Fibroblast of skin of left biceps (primary cell): Measurements from ENCODE around the gene GPR68.
"Not testable (repeated sequence)": the region's sequence is repeated elsewhere in the genome, so short reads cannot be mapped to it uniquely, and the experiment has no call there.

Experiments used
- DNase-seq, 2 experiments: peaks; one replicate each; pipeline ENCODE4 v3.0.0-alpha.2; 2013; ENCODE audit warnings: low read depth in 2 of 2

GPR68 gene

DNA sequence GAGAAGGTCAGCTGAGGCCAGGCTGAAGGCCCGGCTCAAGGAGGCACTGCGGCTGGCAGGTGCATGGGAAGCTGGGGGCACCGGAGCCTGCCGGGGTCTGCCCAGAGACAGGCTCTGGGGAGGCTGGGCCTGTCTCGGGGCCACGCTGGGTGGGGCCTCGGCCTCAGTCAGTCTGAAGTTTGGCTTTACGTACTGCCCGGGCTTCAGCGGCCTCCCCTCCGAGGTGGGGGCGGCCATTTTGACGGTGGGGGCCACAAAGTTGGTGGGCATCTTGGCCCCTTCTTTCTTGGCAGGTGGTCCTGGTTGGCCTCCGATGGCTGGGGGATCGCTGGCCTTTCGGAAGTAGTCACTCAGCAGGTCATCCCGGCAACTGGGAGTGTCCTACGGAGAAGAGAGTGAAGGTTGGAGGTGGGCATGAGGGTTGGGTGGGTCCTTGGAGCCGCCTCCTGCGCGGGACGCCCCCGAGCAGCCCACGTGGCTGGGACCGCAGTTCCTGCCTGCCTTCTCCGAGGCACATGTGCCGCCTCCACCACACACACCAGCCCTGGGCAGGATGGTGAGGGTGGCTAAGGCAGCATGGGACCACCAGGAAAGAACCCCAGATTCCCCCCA, 28.9 kb upstream of the GPR68 start:
- DNase-seq = no peak

DNA sequence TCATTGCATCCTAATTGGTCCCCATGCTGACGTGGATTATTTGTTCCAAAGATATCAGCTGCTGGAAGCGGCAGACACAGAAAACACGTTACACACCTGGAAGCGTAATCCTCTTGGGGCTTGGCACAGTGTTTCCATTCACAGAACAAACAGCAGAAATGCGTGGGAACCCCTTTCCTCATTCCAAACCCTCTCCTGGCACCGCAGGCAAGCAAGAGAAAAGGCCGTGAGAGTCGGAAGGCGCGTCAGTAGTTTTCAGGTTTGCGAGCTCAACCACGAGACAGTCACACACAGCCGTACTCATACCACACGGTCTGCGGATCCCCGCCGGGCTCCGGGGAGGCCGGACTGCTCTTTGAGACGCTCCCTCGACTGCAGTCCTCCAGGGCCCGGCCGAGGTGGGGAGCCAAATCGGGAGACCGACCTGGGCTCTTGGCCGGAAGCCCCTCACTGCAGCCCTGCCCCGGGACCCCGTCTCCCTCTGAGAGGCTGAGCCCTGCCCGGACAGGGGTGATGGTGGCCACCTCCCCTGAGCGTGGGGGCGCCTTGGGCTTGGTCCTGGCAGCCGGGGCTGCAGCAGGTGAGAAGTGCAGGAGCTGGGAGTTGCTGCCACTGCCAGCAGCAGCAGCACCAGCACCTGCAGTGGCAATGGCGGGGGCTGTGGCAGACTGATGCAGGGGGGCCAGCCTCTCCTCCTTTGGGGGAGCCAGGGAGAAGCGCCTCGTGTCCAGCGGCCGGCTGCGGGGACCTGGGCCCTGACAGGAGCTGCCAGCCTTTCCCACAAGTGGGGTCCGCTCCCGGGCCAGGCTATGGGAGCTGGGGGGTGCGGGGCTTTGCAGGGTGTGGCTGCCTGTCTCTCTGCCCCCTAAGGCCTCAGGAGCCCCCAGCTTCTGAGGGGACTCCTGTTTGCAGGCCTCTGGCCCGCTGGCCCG, 28.1 kb upstream of the GPR68 start:
- no peak for DNase-seq

DNA sequence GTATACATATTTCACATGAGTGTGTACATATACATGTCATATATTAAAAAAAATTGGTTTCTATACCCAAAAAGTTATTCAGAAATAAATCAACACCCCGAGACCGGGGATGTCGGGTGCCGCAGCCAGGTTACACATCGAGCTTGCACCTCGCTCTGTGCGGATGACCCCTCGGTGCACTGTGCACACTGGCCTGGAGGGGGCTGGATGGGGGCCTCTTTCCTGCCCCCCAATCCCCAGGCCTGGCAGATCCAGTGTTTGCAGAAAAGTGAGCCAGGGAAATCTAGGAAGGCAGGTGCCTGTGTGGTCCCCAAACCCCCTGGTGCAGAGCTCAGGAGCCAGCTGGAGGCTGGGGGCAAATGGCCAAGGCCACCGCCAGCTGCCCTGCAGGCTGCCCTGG, 27.1 kb upstream of the GPR68 start:
- no peak for DNase-seq

DNA sequence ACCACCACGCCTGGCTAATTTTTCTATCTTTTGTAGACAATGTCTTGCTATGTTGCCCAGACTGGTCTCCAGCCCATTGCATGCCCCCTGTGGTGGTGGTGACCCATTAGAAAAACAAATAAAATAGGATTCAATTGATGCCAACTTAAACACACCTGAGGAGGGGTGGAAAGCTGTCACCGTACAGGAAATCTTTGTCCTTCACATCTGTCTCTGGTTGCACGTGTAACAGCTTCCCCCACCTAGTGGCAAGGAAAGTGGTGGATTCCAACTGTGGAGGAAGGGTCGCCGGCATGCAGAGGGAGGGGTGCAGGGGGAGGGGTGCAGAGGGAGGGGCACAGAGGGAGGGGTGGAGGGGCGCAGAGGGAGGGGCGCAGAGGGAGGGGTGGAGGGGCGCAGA, 26.1 kb upstream of the GPR68 start:
- no peak for DNase-seq

DNA sequence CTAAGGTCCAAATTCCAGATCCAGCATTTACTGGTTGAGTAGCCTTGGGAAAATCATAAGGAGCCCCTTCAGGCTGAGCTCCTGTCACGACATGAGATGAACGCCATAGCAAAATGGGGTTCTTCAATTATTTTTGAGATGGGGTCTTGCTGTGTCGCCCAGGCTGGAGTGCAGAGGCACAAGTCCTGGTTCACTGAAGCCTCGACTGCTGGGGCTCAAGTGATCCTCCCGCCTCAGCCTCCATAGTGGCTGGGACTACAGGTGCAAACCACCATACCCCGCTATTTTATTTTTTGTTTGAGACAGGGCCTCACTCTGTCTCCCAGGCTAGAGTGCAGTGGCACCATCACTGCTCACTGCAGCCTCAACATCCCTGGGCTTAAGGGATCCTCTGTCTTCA, 25.7 kb upstream of the GPR68 start:
- no peak for DNase-seq

DNA sequence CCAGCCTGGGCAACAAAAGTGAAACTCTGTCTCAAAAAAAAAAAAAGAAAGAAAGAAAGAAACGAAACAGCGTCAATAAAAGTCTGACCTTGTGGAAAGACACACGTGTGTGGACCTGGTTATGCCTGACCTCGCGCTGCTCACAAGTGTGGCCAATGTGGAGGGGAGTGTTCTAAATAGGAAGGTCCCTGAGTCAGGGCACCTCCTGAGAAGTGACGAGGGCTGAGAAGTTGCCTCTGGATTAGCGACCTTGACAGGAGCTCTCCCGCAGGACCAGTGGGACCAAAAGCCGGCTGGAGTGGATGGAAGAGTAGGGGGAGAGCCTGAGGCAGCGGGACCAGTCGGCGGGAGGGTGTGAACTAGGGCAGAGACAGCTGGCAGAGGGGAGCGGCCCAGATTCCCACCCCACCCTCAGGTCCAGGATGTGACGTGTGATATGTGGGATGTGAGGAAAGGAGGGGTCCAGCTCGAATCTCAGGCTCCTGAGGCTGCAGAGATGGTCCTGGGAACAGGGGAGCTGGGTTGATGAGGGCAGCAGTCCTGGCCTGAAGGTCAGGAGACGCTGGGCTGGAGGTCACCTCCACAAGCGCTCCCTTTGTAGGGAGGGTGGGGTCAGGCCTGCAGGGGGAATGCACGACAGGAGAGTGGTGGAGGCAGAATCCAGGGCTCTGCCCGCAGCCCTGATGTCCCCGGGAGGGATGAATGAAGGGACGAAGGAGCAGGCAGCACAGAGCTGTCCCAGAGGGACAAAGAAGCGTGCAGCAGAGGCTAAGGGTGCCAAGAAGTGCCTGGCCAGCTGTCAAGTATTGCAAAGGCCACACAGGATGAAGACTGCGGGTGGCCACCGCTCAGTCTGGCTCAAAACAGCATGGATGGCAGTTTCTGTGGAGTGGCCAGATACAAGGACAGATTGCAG, 24.8 kb upstream of the GPR68 start:
- no peak for DNase-seq

DNA sequence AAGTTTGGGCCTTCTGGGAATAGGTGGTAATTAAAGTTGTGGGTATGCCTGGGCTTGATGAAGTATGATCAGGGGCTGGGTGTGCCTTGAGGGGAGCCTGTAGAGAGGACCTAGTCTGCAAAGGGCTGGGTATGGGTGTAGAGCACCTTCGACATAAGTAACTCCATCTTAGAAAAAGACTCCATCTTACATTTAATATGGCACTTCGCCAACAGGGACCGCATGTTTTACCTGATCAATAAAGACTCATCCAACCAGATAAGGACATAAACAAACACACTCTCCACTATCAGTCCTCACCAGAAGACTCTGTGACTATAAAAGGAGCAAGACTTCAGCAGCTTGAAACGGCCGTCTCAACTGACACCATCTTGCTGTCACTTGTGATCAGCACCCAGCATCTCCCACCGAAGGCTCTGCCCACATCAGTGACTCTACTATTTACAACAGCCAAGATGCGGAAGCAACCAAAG, 23.5 kb upstream of the GPR68 start:
- DNase-seq = no peak

DNA sequence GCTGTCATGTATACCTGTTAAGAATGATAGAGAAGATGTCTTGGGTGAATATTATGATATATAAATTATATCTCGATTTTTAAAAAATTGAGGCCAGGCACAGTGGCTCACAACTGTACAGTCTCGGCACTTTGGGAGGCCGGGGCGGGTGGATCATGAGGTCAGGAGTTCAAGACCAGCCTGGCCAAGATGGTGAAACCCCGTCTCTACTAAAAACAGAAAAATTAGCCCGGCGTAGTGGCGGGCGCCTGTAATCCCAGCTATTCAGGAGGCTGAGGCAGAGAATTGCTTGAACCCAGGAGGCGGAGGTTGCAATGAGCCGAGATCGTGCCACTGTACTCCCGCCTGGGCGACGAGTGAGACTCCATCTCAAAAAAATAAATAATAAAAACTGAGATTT, 21.8 kb upstream of the GPR68 start:
- DNase-seq = not testable (repeated sequence)

DNA sequence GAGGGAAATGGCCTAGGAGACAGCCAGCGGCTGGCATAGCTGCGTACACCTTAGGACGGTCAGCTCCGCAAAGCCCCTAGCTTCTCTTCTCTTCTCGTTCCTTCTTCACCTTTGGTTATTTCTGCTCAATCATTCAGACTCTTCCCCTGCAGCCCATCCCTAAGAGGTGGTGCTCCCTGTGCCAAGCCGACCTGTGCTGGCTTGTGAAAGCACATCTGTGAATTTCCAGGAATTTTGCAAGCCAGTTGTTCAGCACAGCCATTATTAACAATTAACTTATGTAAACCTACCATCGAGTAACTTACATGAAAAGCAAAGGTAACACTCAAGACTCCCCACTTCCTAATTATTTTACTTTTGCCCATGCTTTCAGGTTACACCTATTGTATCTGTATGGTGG, 20.9 kb upstream of the GPR68 start:
- DNase-seq = no peak

DNA sequence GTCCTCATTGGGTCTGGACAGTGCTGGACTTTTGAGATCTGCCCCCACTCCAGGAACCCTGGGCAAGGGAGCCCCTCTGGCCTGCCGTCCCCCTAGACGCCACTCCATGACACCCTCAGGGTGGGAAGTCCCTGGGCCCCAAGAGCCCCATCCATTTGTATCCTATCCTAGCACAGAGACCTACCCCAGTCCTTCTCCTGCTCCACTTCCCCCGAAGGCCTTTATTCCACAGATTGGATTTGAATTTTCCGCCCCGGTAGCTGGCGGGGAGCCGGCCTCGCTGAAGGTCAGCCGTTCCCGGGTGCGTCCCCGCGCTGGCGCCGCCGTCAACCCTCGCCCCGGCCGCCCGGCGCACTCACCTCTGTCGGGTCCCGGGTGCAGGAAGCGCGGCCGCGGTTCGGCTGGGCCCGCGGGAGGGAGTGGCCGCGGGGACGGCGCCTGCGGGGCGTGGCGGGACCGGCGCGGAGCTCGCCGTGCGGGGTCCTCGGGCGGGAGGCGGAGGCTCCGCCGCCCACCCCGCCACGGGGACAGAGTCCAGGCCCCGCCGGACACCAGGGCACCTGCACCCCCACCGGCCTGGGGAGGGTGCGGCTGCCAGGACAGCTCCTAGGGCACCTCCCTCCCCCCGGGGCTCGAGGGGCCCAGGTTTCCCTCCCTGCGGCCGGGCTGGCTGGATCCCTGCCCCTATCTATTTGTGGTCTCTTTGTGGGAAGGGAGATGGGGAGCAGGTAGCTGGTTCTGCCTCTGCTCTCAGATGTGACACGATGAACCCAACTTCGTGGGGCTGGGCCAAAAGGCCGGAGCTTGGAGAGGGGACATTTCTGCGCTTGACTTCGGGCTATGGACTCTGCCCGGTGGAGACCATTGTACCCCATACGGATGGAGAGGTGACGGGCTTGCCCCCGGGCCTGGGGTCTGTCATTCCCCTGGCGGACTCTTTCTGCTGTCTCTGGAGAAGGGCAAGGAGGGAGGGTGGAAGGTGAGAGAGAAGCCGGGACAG, 19.9 kb upstream of the GPR68 start:
- no peak for DNase-seq

DNA sequence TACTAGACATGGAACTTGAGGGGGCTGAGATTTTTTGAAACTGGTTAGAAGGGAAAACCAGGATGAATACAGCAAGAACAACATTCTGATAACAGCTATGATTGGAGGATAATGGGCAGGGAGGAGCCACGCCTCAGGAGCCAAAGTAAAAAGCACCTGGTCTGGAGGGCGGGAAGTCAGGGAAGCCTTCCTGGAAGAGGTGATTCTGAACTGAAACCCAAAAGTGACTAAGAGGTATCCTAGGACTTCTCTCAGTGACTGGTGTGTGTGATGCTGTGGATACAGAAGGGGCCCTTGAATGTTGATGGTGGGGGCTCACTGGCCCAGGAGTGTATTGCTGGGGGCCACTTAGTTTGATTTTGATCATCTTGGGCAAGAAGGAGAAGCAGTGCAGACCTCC, 18.8 kb upstream of the GPR68 start:
- no peak for DNase-seq

DNA sequence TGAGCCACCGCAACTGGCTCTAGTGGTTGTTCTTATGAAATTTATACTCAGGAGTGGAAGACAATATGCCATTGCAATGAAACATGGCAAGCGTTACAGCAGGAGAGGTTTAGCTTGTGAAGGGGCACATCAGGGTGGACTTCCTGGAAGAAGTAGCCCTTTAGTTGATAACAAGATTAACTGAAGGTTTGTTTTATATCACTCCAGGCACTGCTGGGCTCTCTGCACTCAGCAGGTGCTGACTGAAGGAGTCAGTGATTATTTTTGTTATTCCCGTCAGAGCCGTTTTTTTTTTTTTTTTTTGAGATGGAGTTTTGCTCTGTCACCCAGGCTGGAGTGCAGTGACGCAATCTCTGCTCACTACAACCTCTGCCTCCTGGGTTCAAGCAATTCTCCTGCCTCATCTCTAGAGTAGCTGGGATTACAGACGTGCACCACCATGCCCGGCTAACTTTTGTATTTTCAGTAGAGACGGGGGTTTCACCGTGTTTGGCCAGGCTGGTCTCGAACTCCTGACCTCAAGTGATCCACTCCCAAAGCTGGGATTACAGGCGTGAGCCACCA, 17.6 kb upstream of the GPR68 start:
- no peak for DNase-seq

DNA sequence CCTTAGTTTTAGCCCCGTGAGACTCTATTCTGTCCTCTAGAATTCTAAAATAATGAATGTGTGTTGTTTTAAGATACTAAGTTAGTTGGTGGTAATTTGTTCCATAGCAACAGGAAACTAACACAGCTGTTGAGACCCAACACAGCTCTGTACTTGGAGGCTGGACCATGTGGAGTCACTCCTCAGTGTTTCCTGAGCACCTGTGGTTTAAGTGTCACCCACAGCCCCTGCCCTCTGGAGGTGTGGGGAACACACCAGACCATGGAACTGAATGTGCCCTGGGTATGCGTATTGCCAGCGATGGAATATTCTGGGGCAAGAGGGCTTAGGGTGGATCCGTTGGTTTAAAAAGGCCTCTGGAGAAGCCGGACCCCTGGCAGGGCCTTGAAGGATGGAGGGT, 16.6 kb upstream of the GPR68 start:
- no peak for DNase-seq

DNA sequence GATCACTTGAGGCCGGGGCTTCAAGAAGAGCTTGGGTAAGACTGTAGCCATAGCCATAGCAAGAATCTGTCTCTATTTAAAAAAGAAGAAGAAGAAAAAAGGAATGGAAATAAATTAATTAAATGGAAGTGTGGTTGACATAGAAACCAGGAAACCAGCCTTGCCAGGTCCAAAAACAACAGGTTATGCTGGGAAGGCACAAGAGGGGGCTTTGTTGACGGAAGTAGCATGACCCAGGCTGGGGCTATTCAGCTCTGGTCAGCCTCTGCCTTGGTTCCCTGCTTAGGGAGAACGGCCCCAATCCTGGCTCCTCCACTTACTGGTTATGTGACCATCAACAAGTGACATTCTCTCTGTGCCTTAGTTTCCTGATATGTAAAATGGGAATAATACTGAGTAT, 14.4 kb upstream of the GPR68 start:
- DNase-seq = no peak

DNA sequence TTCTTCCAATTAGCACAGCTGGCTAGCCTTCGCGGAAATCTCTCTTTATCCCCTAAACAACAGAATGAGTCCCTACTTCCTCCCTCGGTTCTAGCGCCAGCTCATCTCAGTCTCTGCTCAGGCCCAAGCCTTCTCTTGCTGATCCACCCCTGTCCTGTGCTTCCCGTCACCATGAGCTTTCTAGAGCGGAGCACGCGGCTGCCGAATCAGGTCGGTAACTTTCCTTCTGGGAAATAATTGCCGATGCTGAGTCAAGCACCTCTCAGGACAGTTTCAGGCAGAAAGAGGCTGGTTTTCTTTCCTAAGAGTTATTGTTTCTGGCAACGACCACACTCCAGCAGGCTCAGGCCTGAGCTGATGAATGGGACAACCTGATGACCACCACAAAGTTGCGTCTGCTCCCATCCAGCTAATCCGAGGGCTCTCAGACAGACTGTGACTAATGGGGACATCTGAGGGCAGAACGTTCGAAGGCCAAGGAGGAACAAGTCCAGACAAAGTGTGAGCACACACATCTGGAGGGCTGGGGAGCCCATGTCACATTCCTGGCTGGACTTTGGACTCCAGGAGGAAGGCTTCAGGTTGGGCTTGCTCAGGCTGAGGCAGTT, 13.6 kb upstream of the GPR68 start:
- DNase-seq = no peak

DNA sequence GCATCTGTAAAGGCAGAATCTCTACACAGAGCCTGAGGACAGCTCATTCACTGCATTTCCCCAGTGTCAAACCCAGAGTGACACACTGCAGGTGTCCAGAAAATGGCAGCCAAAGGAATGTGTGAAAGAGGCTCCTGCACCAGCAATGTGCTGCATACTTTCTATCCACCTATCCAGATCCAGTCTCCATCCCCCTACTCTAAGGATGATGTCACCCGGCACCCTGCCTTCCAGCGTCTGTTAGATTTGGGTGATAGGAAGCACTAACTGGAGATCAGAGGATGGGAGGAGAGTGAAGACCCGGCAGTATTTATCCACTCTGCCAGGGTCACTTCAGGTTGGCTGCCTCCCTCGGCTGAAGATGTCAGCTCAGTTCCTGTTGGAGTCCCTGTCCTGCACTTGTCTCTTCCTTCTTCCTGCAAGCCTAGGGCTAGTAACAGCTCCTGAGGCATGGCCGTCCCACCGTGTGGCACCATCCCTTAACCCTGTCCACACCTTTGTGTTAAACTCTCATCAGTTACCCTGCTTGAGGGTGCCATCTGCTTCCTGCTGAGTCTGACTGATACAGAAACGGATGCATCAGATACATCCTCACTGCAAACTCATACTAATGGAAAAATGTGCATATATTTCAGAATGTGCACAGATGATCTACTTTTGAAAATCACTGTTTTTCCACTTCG, 13.0 kb upstream of the GPR68 start:
- no peak for DNase-seq

DNA sequence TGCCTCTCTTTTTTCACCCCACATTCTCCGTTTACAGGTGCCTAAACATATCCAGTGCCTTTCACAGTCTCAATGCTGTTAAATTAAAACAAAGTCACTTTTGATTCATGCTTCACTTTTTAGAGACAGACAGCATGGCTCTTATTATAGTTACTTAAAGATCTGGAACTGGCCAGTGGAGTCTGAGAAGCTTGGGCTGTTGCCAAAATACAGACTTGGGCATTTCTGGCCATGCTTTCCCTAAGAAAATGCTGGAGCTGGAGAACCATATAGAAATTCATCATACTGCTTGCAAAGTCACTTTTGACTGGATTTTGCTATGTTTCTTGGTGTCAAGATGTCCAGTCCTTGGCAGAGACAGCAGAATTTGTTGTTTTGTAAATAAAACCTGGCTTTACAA, 12.2 kb upstream of the GPR68 start:
- no peak for DNase-seq

DNA sequence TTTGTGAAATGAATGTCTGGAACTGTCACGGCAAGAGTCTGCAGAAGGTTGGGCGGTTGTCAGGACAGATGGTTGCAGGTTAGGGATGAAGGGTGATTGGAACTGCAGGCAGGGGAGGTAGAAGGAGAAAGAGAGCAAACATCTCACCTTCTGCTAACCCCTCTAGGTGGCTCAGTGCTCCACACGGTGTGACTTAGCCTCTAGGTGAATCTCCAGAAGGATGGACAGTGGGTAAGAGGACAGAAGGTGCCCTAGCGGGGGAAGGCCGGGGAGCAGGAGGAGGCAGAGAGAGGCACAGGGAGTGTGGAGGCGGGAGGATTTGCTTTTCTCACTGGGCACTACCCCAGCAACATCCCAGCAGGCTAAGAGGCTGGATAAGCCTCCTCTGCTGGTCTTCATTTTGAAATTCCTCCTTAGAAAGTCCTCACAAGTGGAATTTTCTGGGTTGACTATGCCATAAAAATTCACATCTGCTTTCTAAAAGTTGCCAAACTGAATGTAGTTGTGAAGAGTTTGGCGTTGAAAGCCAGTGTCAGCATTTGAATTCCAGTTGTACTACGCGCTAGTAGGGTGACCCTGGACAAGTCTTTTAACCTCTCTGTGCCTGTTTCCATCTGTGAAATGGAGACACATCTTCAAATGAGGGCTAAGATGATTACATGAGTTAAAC, 10.7 kb upstream of the GPR68 start:
- DNase-seq = no peak

DNA sequence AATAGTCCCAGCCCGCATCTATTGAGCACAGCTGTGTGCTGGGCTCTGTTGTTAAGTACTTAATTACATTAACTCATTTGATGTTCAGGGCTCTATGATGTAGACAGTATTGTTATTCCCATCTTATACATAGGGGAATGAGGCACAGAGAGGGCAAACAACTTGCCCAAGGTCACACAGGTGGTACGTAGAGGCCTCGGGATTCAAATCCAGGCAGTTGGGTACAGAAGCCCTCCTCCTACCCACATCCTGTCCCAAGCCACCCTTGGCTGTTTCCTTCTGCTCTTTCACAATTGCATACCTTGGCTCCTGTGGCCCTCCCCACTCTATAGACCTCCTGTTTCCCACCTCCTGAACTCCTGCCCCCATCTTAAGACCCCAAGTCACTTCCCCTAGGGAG, 10.0 kb upstream of the GPR68 start:
- no peak for DNase-seq
